Neutrophil (primary cell): Measurements from ENCODE around the gene LILRA5.
"Not testable (repeated sequence)": the region's sequence is repeated elsewhere in the genome, so short reads cannot be mapped to it uniquely, and the experiment has no call there.

Experiments
- H3K27ac ChIP-seq: fragments of 200-600 bp; sonication (generic); 2 replicates; pipeline ENCODE4 v1.5.1; 2016; ENCODE audit warnings: mild to moderate bottlenecking, moderate library complexity
- H3K27me3 ChIP-seq: fragments of 200-600 bp; sonication (generic); 2 replicates; pipeline ENCODE4 v1.6.0; 2016; ENCODE audit warnings: mild to moderate bottlenecking
- H3K36me3 ChIP-seq: fragments of 200-600 bp; sonication (generic); 2 replicates; pipeline ENCODE4 v1.5.1; 2017
- H3K4me1 ChIP-seq, 2 experiments: fragments of 200-600 bp in 1 of 2; sonication (generic) in 1 of 2; 1 replicate in 1 of 2; 2 replicates in 1 of 2; pipeline versions ENCODE4 v1.5.1 to v1.6.1; 2013 to 2016; ENCODE audit warnings: low read depth in 1 of 2, low read length in 1 of 2, mild to moderate bottlenecking in 1 of 2, moderate library complexity in 1 of 2; ENCODE audit not compliant: control insufficient read depth in 1 of 2, insufficient read depth in 1 of 2
- H3K4me3 ChIP-seq, 2 experiments: fragments of 200-600 bp in 1 of 2; sonication (generic) in 1 of 2; 1 replicate in 1 of 2; 2 replicates in 1 of 2; pipeline ENCODE4 v1.5.1; 2013 to 2016; ENCODE audit warnings: low read depth in 1 of 2, low read length in 1 of 2, mild to moderate bottlenecking in 1 of 2, moderate library complexity in 1 of 2
- H3K9me3 ChIP-seq: fragments of 200-600 bp; sonication (generic); 2 replicates; pipeline ENCODE4 v1.5.1; 2016
- CTCF ChIP-seq: fragments of 200-600 bp; sonication (generic); IDR thresholded peaks from 2 replicates; pipeline ENCODE4 v1.5.1; 2016; ENCODE audit warnings: antibody characterized with exemption

LILRA5 gene

GRCh38 chr19:54312436-54313377 lies at the start of gene LILRA5:
Gene LILRA5, minus strand, starts transcription at chr19:54313166. Its CDS starts 147 bp downstream, at chr19:54313019.
- peak within 1 kb of the TSS; percentile 89 for H3K27ac ChIP-seq
- TF ChIP-seq CTCF, result no peak

DNA sequence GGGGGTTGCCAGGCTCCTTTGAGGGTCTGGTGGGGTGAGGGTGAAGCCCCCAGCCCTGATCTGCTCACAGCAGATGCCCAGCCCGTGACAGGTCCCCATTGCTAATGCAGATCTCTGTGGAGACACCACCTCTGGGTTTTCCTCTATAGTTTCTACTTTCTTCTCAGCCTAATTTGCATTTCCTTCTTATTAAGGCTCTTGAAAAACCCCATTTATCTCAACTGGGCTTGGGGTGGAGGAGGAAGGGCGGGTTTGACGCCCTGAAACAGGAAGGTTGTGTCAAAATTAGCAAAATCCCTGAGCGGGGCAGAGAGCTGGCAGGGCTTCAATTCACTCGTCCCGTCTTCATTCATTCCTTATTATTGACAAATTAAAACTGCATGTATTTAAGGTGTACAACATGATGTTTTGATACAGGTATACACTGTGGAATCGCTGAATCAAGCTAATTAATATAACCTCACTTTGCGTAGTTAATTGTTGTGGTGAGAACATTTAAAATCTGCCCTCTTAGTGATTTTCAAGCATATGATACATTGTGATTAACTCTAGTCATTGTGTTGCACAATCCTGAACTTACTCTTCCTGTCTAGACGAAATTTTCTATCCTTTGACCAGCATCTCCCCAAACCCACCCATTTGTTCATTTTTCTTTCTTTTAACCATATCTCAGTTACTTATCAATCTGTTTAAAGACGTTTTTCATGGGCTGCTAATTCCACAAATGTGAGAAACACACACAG lies 48.9 kb upstream of the LILRA5 start:
- not testable (repeated sequence) for H3K36me3 ChIP-seq, H3K4me3 ChIP-seq, H3K9me3 ChIP-seq, H3K27me3 ChIP-seq
- Histone ChIP-seq H3K27ac (peak overlapping the region; percentile 84), H3K4me1 (peaks cover 53 to 65% of the 10 kb centered on the region in 2 experiments)

More at GRCh38 chr19:54312436-54313377, at the start of gene LILRA5:
- H3K4me1 ChIP-seq, result peaks cover 90 to 94% of the 10 kb centered on the region in 2 experiments
- peaks cover 38% of the 10 kb centered on the region for H3K36me3 ChIP-seq
- H3K4me3 ChIP-seq, result peak within 1 kb of the TSS; percentile 81 to 98
- H3K27me3 ChIP-seq, result no peaks in the 10 kb centered on the region
- H3K9me3 ChIP-seq, result no peaks in the 10 kb centered on the region

DNA sequence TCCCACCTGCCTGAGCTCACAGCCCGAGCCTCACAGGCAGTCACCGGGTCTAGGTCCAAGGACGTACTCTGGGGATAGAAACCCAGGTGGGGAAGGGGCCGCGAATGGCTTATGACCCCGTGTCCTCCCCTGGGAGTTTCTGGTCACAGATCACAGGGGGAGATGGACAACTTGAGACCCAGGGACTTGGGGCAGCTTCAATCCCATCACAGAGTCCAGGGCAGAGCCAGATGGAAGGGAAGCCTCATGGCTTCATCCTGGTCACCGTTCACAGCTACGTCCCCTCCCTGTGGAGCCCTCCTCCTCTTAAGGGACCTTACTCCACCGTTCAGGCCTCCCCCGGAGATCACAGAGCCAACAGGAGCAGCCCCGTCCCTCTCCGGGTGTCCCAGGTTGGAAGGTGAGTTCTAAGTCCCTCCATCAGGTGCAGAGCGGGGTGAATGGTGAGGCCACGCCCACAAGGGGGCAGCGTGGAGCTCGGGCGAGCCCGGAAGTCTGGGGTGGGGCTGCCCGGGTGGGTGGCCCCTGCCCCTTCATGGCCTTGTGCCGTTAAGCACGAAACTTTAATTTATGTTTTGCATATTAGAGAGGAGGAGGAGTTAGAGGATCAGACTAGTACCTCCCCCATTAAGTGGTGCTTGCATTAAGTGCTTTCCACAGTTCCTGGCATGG lies 46.3 kb upstream of the LILRA5 start:
- H3K36me3 ChIP-seq, result peaks cover 19% of the 10 kb centered on the region
- not testable (repeated sequence) for H3K27ac ChIP-seq
- peak; percentile 57 for TF ChIP-seq CTCF

DNA sequence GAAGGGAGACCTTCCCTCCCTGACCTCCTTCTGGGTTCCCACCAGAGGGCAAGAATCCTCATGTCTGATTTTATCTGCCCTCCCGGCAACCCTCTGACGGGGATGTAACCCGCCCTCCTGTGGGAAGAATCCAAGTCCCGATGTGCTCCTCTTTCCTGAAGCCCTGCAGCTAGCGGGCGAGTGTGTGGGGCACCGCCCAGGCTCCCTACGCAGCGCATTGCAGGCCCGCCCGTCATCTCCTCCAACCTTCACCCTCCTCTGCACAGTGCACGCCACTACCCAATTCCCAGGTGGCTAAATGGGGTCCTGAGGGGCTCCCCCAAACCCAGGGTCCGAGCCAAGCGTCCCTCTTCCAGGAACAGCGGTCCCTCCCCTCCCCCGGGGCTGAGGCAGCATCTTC lies 44.4 kb upstream of the LILRA5 start:
- peaks cover 19% of the 10 kb centered on the region for H3K36me3 ChIP-seq
- H3K9me3 ChIP-seq, result no peaks in the 10 kb centered on the region
- H3K4me1 ChIP-seq, result peaks cover 16 to 31% of the 10 kb centered on the region in 2 experiments
- peak overlapping the region; percentile 57 for H3K27ac ChIP-seq
- no peak overlapping the region for H3K4me3 ChIP-seq
- TF ChIP-seq CTCF, result no peak
- H3K27me3 ChIP-seq, result no peaks in the 10 kb centered on the region

More for the DNA sequence above, 46.3 kb upstream of the LILRA5 start:
- not testable (repeated sequence) for H3K4me3 ChIP-seq, H3K27me3 ChIP-seq, H3K9me3 ChIP-seq
- peaks cover 28 to 41% of the 10 kb centered on the region in 2 experiments for H3K4me1 ChIP-seq

GRCh38 chr19:54356444-54357056 lies 43.6 kb upstream of the LILRA5 start:
- H3K9me3 ChIP-seq, result no peaks in the 10 kb centered on the region
- TF ChIP-seq CTCF, result no peak
- peaks cover 16 to 32% of the 10 kb centered on the region in 2 experiments for H3K4me1 ChIP-seq
- H3K27ac ChIP-seq, result peak overlapping the region; percentile 57
- peaks cover 19% of the 10 kb centered on the region for H3K36me3 ChIP-seq
- H3K4me3 ChIP-seq, result no peak overlapping the region
- no peaks in the 10 kb centered on the region for H3K27me3 ChIP-seq
